Daoy (cell line): ENCODE data around the gene MRPL18. TPM values are rescaled to one million over a fixed set of nuclear protein-coding genes. Genes with fewer than 3 reads are reported as not detected.
"Not testable (repeated sequence)": the region's sequence is repeated elsewhere in the genome, so short reads cannot be mapped to it uniquely, and the experiment has no call there.

Experiments
- DNase-seq: peaks from one replicate; pipeline ENCODE4 v3.0.0-alpha.2; 2015; ENCODE audit warnings: low read depth
- total RNA-seq: library from RNA; depleted of rRNA; stranded (reverse); fragments of >200 nt; shearing (Covaris generic); gene quantifications from 2 replicates; pipeline ENCODE4 v1.2.3, GENCODE V29; 2014

The MRPL18 gene
- total RNA-seq, 1 experiment from 2014 or later = 254 TPM

DNA sequence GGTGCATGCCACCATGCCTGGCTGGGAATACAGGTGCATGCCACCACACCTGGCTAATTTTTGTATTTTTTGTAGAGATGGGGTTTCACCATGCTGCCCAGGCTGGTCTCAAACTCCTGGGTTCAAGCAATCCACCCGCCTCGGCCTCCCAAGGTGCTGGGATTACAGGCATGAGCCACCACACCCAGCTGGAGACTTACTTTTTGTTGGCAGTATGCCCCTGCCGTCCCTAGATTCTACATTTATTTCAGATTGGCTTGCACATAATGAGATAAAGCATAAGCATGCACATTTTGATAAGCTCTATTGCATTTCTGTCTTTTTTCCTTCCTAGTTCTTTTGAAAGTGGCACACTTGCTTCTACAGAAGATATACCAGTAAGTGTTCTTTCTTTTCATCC is 26.5 kb downstream of the MRPL18 start:
- not testable (repeated sequence) for DNase-seq

DNA sequence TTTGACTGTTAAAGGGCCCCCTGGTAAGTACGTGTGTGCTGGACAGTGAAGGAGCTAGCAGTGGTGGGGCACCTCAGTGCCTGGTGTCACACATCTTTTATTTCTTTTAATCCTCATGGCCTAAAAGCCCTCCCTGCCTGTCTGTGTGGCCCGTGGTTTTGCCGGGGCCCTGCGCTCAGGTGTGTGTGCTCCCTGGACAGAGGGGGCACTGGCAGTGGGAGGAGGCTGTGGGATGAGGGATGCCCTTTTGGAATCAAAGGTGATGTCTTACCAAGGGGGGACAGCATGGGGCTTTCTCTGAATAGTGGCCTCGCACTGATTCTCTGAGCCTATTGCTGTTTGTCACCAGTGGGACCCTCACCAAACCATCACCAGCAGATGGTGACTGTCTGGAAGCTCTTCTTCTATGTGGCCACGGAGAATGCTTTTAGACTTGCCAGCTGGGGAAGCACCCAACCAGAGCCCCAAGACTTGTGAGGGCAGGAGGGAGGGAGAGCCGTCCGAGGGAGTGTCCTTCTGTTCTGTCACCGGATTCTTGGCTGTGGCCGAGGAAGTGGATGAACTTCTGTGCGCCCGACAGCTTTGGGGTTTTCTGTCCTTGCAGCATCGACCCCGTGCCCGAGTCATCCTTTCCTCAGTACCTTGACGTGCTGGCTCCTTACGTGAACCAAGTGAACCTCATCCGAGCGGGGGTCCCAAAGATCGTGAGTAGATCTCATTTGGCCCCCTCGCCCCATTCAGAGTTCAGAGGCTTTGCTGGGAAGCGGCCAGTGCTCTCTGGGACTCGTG is 27.9 kb downstream of the MRPL18 start:
- DNase-seq = no peak

DNA sequence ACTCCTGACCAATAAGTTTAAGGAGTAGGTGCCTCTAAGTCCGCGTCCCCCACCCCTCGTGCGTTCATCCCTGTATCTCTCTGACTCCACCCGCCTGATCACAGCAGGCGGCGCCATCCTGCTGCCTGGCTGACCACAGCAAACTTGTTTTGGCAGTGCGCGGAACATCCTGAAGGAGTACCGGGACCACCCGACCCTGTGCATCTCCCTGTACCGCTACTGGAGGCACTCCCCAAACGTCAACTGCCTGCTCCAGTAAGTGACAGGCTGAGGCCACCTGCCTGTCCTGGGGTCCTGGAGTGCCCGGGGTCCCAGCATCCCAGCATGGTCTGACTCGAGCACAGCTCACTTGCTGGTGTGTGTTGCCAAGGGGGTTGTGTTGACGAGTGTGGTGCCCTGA is 28.8 kb downstream of the MRPL18 start:
- DNase-seq = no peak

DNA sequence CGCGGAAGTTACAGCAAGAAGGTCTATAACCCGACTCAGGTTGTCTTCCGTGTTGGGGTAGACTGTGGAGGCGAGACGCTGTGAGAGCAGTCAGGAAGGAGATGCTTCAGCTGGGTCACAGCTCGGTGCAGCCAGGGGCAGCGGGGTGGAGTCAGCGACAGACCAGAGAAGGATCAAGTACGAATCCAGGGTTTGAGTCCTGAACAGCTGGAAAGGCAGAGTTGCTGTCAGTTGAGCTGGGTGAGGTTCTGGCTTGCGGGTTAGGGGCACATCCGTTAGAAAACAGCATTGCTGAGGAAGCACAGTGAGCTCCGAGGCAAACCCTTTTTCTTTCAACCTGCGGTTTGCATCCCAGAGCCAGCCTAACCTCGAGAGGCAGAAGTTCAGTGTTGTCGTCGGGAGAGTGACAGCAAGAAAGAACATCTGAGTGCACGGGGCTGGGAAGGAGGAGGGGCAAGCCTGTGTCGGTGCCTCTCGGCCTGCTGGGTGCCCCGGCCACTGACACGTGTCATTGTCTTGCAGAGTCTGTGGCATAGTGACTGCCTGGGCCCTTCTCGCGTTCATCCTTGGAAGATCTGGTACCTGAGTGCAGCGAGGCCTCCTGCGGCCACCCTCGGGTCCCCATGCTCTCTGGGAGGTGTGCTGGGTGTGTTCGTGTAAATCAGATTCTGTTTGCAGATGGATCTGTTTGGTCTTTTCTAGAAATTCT is 29.8 kb downstream of the MRPL18 start:
- DNase-seq = no peak

DNA sequence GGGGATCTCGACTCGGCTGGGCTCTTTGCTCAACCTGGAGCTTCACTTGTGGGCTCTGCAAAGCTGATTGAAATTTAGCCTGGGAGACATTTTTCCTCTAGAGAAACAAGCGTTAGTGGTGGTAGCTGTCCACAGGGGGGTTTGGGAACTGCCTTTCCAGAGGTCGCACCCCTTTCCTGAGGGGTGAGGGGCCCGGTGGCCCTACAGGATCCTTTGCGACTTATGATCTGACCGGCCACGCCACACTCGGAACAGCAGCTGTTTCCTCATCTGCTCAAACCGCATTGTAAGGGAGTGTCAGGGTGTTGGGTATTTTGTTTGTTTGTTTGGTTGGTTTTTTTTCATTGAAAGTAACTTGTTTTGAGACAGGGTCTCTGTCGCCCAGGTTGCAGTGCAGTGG is 30.9 kb downstream of the MRPL18 start:
- no peak for DNase-seq

DNA sequence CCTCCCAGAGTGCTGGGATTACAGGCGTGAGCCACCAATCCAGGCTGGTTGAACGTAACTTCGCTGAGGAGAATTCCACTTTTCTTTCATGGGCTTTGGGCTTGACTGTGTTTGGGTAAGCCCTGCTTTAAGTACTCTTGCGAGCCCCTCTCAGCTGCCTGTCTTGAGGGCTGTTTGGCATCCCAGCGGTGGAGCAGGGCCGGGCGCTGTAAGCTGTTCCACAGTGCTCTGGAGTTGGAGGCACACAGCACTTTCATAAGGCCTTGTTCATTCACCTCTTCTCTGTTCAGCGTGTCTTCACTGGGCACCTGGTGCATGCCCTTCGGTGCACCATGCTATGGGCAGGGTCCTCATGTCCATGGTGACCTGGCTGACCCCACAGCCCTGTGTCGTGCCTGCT is 31.5 kb downstream of the MRPL18 start:
- no peak for DNase-seq

DNA sequence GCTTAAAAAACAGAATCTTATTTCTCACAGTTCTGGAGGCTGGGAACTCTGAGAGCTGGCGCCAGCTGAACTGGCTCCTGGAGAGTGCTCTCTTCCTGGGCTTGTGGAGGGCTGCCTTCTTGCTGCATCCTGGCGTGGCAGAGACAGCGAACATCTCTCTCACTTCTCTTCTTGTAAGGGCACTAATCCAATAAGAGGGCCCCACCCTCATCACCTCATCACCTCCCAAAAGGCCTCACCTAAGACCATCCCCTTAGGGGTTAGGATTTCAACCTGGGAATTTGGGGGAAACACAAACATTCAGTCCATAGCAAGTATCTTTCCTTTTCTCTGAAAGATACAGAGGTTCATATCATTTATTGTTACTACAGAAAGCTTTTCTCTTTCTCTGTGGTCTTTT is 33.7 kb downstream of the MRPL18 start:
- DNase-seq = no peak

DNA sequence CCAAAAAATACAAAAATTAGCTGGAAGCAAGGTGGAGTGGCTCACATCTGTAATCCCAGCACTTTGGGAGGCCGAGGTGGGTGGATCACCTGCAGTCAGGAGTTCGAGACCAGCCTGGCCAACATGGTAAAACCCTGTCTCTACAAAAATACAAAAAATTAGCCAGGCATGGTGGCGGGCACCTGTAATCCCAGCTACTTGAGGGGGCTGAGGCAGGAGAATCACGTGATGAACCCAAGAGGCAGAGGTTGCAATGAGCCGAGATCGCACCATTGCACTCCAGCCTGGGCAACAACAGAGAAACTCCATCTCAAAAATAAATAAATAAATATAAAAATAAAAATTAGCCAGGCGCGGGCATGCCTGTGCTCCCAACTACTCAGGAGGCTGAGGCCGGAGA is 34.4 kb downstream of the MRPL18 start:
- DNase-seq = not testable (repeated sequence)

DNA sequence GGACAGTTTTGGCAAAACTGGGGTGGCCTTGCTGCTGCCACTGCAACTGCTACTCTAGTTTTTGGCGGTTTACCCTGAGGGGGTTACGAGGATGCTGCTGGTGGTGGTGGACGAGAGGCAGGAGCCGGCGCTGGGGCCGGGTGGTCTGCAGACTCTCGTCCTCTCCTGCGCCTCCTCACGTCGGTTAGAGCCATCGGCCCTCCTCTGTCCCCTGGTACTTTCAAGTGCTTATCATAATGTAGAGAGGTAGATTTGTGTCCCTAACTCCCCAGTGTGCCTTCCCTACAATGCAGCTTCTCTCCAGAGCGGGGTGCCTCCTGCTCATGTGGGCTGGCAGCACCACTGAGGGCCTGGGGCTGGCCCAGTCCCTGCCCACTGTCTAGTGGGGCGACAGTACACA is 35.7 kb downstream of the MRPL18 start:
- DNase-seq = no peak

DNA sequence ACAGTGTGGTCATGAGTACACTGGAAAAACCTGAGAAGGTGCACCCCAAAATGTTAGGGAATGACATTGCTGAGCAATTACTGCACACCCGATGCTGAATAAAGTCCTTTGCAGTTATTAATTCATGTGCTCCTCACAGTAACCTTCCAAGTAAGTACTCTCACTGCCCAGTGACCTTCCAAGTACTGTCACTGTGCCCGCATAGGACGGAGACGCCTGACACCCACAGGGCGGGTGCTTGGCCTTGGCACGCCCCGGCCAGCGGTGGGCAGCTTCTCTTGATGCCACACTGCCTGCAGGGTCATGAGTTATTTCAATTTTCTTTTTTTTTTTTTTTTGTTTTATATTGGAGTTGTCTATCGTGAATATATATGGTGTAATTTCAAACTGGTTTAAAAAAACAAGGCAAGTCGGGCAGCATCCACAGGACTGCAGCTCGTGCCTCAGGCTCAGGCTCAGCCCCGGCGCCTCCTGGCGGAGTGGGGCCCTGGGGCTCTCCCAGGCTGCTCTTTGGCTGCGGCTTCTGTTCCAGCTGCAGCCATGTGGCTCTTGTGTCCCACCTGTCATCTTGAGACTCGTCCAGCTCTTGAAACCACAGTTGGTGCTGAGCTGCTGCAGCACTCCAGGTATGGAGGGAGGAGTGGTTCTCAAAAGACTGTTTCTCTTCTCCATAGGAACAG is 36.8 kb downstream of the MRPL18 start:
- no peak for DNase-seq

DNA sequence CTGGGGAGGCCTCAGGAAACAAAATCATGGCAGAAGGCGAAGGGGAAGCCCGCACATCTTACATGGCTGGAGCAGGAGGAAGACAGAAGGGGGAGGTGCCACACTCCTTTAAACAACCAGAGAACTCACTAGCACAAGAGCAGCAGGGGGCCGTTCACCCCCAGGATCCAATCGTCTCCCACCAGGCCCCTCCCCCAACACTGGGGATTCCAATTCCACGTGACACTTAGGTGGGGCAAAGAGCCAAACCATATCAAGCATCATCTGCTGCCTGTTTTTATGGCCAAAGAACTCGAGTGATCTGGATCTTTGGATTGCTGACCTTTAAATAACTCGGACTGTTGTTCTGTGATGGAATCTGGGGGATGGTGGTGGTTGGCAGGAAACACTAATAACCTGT is 37.8 kb downstream of the MRPL18 start:
- no peak for DNase-seq

DNA sequence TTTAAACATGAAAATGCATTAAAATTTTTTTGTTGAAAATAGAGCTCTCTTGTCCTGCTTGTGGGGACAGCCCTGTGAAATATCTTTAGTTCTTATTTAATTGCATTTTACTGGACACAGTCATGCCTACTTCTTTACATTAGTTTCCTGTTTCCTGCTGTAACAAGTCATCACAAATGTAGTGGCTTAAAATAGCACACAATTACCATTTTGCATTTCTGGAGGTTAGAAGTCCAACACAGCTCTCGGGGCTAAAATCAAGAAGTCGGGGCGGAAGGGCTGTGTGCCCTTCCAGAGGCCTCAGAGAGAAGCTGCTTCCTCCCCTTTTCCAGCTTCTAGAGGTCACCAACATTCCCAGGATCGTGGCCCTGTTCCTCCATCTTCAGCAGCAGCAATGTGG is 39.3 kb downstream of the MRPL18 start:
- DNase-seq = no peak

DNA sequence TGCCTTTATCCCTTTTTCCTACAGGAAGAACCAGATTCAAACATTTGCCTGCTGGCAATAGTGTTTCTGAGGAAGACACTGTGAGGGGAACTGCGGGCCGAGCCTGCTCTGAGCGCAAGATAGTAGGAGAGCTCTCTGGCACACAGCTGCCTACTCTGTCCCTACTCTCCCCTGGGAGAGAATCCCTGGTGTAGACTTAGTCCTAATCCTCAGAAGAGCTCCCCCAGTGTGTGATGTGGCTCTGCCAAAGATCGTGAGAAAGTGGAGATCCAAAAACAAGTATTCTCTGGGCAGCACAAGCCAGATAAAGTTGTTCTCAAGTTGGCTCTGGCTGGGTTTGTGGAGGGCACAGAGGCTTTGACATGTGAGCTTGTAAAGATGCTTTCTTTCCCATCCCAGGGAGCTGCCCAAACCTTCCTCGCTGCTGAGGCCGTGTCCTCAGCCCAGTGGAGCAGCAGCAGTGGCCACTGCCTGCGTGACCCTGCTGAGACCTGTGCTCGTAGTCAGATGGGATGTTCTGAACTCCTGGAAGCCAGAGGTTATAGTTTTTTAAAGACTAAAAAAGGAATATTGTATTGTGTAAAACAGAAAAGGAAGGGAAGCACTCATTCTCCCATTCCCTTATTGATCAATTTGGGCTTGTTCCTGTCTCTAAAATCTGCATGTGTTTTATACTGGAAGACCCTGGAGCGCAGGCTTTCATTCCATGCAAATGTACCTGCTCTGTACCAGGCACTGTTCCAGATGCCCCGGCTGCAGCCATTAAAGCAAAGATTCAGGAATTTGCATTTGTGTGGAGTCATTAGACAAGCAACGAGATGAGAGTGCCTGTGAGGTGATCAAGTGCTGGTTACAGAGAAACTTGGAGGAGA is 40.5 kb downstream of the MRPL18 start:
- no peak for DNase-seq

DNA sequence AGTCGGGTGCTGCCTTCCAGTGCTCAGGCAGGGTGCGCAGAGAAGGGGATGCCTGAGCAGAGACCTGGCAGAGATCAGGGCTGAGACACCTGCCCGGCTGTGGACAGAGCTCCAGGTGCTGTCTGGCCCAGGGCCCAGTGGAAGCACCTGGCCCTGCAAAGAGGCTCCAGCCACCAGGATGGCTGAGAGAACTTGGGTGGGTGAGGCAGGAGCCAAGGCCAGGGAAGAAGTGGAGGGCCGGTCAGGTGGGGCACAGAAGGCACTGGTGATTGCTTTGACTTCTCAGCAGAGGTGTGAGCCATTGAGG is 41.1 kb downstream of the MRPL18 start:
- DNase-seq = no peak

DNA sequence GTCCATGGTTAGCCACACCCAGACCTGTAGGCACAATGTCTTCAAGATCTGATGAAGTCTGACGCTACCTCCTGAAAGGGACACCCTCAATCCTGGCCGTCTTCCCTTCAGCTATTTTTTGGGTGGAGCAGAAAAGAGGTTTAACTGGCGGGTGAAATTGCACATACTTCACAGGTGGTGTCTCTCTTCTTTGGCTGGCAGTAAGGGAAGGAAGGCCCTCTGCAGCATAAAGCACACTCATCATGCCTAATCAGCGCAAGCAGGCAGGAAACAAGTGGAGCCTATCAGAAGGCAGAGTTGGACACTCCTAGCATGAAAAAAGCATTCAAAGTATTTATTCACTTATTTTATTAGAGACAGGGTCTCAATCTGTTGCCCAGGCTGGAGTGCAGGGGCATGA is 42.7 kb downstream of the MRPL18 start:
- DNase-seq = no peak

DNA sequence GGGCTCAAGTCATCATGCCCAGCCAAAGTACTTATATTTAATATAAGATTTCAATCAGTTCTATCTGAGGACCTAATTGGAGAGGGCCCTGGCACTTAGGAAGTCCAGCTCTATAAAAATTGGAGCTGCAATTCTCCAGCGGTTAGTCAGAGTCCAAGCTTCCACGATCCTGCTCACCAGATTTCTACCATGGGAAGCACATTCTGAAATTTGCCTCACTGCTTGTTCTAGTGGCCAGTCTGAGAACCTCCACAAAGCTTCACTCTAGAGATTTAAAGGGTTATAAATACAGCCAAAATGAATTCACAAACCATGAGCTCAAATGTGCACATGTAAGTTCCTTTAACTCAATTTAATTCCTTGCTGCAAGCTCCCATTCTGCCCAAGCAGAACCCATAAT is 43.3 kb downstream of the MRPL18 start:
- no peak for DNase-seq

DNA sequence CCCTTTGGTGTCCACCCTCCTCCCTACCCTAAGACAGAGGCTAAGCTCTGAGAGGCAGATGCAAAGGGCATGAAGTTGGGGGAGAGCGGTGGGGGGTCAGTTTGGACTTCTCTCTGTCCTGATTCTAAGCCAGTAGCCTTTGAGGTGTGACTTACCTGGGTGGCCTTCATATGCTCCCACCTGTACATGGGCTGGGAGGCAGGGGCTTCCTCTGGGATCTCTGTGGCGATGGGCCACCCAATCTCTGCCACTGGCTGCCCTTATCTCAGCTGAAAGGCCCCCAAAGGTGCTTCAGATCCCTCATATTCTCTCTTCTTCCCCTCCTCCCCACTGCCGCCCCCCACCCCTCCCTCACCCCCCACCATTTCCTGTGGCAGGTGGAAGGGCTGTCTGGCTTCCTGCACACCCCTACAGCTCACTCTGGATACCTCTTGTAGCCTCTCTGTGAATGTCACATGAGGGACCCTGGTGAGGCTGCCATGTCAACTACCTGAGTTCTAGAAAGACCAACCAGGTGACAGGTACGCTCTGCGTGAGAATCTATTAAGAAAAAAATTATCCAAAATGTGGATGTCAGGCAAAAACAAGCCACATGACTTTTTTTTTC is 43.8 kb downstream of the MRPL18 start:
- no peak for DNase-seq

DNA sequence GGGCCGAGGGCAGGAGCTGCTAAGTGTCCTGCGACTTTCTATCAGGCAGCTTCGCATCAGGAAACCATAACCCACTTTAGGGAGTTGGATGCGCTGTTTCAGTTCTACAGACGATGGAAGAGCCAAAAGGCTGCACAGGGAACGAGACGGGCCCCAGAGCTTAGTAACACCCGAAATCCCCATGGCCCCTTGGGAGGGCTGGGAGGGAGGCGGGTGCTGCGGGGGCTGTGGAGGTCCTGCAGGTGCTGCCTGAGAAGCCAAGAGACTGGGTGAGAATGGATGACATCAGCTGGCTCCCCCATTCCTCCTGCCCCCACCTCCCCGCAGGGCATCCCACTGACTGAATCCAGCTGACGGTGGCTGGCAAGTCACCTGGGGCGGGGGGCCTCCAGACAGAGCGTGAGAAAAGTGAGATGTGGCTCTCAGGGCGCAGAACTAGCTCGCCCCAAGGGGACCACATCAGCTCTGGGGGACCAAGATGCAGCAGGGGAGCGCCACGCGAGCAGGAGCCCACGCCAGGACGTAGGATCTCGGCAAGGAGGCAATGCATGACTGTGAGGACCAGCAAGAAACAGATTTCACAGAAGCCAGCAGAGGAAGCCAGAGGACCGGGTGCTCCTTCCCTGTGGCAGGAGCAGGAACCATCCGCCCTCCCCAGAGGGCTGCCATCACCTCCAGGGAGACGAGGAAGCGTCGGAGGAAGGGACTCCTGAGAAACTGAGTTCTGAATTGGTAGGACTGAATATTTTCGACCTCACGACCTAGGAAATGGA is 46.6 kb downstream of the MRPL18 start:
- DNase-seq = no peak

DNA sequence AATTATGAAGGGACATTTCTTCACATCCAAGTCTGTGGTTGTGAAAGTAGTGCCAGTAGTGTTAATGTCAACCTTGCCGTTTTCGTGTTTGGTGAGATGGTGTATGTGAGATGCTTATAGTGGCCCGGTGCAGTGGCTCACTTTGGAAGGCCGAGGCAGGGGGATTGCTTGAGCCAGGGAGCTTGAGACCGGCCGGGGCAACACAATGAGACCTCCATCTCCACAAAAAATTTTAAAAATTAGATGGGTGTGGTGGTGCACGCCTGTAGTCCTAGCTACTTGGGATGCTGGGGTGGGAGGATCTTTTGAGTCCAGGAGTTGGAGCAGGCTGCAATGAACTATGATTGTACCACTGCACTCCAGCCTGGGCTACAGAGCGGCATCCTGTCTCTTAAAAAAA is 47.2 kb downstream of the MRPL18 start:
- no peak for DNase-seq

DNA sequence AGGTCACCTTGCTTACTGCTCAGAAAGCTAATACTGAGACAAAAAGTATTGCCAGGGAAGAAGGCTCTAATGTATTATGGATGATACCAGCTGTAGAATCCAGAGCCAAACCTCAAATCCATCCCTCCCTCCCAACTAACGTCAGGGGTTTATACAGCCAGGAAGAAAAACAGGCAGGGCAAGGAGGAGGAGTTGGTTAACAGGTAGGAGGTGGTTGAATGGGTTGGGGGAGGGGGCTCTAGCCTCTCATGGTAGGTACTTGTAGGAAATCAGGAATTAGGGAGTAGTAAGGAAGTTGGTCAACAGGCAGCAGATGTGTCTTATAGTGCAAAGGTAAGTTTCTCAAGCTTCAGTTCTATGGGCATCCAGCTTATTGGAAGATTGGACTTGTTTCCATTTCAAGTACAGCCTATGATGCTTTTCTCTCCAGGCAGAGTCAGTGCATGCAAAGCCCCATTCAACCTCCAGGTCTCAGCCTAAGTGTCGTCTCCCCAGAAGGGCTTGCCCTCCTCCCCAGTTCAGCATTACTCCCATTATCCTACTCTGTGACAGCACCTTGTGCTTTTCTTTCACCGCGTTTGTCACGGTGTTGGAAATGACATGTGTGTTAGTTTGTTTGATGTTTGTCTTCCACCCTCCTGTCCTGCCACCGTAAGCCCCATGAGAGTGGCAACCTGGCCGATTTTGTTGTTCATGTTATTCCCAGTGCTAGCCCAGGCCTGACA is 47.9 kb downstream of the MRPL18 start:
- no peak for DNase-seq
